Activated T-cell treated with anti-CD3 and anti-CD28 coated beads for 48 hours (primary cell): Measurements from ENCODE around the gene GRIA1.

Source experiments
- DNase-seq: peaks from one replicate; pipeline ENCODE4 v3.0.0-alpha.2; 2020; ENCODE audit warnings: low read depth

Gene GRIA1

DNA sequence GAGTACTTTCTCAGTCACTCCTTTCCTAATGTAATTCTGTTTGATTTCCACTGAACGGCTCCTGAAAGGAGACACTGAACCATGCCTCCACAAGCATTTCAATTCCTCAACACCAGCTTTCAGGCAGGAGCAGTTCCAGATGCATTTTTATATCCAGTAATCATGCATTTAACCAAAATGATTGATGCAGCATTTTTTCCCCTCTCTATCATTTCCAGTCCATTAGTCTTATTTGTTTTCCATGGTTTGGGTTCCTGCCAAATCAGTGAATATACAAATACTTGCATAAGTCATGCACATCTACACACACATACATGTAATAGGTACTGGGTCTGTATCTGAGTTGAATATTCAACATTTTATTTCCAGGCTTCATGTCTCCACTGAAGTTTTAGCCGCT is 122.7 kb downstream of the GRIA1 start:
- no peak for DNase-seq

DNA sequence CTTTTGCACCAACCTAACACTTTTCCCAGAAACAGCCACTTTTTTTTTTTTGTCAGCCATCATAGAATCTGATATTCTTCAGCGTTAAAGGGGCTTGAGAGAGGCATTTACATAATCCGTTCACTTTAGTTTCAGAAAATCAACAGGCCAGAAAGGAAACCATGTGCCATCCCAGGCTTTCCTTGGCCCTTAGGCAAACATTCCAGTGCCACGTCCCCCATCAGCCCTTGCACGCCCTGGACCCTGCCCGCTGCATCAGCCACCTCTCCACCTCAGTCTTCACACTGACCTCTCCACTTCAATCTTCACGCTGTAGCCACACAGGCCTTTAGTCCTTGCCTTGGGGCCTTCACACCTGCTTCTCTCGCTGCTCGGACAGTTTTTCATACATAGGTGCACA is 123.2 kb downstream of the GRIA1 start:
- DNase-seq = no peak

DNA sequence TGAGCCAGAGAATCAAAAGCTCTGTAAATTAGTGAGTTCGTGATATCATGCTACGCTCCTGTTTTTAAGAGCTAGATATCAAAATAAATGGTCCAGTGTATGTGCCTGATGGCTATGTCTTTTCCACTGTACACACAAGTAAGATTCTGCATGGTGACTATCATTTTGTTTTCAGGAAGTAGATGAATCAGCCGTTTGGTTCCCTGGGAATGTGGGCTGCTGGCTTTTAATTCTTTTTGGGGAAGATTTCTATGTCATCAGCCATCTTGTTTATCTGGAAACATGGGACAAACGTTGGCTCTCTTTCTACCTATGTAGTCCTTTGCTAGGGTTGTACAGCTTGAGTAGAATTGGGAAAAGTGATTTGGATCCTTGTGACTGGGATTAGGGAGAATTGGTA is 126.7 kb downstream of the GRIA1 start:
- DNase-seq = no peak

DNA sequence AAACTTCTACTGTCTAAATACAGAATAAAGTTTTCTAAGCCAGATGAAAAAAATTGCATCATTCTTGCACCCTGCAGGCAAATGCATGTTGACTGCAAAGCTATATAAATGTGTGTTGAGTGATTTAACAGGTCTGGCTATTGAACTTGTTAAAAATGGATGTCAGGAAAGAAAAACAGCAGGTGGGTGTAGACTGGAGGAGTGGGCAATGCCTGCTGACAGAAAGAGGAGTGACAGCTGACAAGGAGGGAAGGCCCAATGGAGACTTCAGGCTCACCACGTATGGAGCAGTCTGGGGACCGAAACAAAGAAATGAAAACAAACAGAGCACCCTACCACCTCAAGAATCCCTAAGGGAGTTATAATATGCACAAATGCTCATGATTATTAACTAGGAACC is 127.8 kb downstream of the GRIA1 start:
- DNase-seq = no peak

DNA sequence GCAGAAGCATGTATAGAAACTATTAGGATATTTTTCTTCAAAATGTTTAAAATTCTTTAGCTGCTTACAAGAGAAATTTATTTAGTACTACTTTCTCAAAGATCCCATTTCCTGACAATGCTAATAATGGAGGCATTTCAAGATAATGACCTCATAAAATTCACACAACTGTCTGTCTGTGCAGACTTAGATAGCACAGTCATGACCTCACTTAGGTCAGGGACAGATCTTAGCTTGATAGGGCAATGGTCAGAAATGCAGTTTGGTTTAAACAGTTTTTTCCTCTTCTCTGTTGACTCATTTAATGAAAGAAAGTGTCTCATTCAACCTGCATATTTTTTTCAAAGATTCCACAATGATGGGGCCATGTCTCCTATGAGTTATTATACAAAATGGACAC is 128.4 kb downstream of the GRIA1 start:
- DNase-seq = no peak

DNA sequence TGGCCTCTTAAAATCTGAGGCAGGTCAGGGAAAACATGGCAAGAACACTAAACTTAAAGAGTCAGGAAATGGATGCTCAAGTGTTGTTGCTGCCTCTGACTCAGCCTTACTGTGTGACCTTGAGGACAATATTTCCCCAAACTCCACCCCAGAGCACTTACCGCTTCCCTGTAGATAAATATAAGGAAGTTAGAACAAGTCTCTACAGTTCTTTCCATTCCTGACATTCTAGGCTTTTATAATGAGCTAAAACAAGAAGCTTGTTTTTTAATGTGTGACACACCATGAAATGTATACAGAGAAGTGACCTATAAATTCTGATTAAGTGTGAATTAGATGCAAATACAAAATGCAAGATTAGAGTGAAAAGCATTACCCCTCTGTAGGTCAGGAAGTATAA is 129.3 kb downstream of the GRIA1 start:
- DNase-seq = no peak

DNA sequence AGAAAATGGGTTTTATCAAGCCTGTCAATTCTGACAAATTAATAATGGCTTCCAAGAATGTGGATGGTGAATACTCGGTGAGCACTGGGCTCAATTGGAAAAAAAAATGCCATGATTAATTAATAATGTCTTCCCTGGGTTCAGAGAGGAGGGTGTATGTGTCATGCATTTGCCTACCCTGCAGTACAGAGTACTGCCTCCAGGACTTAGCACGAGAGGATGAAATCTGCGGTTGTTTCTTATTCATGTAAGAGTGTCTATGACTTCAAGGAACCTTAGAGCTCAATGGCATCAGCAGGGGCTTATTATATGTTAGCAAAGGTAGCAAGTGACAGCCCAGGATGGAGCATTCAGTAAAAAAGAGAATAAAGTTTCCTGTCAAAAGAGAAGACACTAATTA is 132.7 kb downstream of the GRIA1 start:
- no peak for DNase-seq

DNA sequence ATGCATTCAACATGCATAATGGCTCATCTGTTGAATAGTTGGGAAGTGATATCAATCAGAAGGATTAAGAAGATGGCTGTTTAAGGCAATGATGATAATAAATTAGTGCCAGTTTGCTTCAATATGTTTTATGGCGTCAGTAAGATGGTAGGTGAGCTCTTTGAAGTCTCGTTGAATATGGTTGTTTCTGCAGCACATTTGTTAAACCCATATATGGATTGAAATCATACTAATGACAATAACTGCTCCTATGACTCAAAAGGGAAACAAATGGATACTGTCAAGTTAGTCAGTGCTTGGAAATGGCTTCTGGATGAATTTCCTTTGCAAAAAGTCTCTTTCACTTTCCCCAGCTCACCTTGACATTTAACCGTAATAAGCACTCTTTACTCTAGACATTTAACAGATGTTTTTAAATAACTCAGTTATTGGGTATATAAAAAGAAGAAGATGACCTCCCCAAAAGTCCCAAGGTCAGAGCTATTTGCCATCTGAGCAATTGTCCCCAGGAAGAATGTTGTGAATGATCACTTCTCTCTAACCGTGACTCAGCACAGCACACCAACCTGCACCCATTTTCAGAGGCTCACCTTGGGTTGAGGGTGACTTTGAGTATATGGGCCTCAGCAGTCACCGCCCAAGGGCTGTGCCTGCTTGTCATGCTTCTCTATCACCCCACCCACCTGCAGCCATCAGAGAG is 133.4 kb downstream of the GRIA1 start:
- no peak for DNase-seq

DNA sequence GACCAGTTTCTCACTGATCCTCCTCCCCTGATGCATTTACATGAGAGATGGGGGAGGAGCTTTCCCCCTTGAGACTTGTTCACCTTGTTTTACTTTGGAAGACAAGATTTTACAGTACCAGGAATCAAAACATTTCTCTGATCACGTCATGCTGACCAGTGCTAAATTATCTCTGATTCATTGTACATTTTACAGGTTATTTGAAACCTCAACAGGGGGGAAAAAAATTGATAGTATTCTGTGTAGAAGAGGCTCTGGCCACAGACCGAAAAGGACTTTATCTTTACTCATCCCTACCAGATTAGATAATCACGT is 133.9 kb downstream of the GRIA1 start:
- no peak for DNase-seq

DNA sequence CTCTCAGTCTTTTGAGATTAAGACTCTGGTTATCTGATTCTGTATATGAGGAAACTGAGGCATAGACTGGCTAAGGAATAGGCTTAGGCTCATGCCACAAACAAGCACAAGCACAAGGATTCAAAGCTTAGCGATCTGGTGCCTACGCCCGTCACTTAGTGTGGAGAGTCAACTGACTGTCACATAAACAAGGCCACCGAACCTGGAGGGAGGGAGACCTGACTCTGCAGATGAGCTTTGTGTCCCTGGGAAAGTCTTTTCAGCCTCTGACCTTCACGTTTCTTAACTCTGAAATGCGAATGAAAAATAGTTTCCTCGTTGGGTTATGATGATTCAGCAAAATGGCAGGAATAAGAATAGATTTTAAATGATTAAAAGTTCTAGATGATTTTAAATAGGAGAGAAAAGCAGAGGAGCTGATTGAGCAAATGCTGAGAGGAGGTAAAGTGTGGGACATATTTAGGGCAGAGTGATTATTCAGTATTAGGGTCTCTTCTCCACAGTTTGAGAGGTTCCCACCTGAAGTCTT is 135.4 kb downstream of the GRIA1 start:
- no peak for DNase-seq

DNA sequence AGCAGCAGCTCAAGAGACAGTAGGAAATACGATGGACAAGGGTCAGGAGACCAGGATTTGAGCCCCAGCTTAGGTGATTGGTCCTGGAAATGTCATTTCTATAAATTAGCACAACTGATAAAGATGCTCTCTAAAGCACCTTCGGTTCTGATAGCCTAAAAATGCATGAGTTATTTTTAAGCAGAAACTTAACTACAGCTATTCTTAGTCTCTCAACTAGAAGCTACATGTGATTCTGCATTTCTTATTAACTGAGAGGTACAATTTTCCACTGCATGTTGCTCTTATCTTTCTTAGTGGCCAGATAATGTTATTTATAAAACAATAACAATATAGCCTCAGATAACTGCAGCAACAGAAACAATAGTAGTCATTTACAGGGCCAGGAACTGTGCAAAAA is 136.4 kb downstream of the GRIA1 start:
- no peak for DNase-seq

DNA sequence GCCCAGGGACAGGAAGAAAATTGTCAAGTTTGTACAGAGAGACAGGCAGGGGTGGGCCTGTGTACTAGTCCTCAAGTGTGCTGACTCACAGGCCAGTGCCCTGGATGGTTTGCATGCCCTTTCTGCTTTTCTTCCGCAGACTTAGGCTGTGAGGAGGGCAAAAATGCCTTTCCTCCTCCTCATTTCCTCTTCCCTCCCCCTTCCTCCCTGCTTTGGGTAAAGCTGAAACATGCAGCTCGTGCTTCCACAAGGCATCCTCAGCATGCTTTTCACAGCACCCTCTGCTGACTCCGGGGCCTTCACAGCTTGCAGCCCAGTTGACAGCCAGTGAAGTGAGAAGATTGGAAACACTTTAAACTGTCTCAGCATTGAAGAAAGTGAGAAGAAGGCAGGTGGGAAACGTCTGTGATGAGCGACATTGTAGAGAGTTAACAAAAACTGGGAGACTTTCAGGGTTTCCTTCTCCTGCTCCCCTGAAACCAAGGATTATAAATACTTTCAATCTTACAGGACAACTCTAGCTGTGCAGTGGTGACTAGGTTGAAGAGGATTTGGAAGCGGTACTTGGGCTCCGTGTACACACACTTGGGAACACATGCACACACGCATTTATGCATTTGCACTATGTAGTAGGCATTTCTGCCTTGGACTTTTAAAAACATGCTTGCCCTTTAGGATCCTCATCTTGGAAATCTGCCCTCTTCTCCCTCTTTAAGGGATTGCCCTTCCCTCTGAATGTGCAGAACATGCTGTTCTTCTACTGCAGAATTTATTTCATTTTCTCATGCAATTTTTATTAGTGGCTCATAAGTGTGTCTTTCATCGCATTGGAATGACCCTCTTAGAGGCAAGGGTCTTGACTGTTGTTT is 138.8 kb downstream of the GRIA1 start:
- DNase-seq = no peak

DNA sequence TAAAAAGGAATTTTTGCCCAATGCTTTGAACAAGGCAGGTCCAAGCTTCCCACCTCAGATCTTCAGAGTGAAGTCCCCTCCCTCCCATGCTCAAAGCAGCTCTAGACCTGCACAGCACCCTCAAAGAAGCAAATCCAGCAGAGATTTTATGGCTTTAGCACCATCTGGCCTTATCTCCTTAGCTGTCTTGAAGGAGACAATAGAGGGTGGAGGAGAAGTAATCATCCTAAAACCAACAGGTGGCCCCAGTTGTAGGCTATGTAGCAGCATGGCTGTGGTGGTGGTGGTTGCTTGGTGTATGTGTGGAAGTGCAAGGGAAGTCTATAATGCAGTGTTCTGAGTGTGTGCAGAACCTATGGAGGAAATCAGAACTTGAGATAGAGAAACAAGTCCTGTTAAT is 140.1 kb downstream of the GRIA1 start:
- DNase-seq = no peak

DNA sequence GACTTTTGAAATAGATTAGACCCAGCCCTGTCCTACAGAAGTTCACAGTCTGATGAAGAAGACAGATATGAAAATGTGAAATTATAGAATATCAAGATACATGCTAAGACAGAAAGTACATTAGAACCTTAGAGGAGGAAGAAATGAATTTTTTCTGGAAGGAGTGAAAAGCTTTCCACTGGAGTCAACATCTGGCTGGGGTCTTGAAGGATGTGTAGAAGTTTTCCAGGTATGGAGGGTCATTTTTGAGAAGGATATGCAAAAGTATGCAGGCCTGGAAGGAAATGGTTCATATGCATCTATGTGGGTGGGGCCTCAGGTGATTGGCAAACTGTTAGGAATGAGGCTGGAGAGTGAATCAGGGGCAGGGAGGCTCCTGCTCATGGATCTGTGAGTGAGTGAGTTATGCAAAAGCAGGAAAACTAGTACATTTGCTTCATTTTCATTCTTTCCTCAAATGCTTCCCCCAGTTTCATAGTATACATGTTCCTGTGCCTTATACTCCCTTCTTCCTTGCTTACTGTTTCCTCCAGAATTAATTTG is 142.3 kb downstream of the GRIA1 start:
- DNase-seq = no peak

DNA sequence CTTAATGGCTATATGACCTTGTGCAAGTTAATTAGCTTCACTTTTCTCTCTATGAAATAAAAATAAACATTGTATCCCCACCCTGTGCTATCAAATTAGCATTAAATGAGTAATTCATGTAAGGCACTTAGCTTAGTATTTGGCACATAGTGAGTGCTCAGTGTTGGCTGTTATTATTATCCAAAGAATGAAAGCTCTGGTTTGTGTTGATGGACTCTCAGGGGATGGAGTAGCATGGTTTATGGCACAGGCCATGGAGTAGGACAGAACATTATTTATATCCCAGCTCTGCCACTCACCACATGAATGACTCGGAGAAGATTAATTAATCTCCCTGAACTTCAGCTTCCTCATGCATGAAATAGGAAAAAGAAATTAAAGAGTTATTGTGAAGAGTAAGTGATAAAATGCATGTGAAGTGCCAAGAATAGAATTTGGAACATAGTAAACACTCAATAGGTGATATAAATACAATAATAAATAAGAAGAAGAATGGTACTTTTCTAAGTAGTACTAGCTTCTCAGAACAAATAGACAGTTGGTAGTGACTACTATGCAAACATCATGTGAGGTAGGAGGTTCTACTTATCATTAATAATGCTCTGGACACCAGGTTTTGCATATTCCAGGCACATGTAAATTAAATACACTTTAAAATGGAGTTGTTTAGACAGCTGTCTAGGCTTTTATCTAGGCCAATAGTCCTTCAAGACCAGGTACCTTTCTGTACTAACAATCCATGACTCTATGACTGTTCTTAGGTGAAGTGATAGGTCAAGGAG is 146.4 kb downstream of the GRIA1 start:
- DNase-seq = no peak

DNA sequence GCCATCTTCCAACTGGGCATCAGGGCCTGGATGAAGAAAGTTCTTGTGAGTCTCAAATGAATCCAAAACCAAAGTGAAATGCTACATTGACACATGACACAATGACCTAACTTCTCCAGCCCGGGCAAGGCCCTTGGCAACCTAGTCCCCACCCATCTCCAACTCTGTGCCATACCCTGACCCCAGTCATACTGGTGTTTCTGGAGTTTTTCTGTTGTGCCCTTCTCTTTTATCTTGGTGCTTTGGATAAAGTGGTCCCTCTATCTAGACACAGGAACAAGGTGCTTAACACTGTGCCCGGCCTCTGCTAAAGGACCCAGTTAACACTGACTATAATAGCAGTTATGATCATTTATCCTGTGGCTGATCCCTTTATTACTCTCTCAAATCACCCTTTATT is 149.8 kb downstream of the GRIA1 start:
- no peak for DNase-seq

DNA sequence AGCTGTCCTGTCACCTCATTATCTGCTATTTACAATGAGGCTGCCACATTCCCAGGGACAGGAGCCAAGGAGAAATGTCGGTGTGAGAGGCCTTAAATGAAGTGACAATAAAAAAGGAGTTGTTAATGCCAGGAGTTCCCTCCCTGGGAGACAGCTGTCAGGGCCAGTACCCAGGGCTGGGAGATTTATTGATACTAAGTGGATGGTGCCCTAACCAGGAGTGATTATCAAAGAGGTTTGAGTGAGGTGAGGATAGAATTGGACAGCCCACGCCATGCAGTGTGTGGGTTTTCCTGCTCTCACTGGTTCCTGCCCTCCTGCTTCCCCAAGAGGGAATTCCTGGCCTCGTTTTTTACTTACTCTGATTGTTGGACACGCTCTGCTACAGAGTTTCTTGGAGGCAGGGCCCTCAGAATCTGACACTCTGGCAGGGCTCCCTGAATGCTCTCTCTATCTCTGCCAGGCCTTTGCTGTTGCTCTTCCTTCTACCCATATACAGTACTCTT is 150.8 kb downstream of the GRIA1 start:
- DNase-seq = no peak

DNA sequence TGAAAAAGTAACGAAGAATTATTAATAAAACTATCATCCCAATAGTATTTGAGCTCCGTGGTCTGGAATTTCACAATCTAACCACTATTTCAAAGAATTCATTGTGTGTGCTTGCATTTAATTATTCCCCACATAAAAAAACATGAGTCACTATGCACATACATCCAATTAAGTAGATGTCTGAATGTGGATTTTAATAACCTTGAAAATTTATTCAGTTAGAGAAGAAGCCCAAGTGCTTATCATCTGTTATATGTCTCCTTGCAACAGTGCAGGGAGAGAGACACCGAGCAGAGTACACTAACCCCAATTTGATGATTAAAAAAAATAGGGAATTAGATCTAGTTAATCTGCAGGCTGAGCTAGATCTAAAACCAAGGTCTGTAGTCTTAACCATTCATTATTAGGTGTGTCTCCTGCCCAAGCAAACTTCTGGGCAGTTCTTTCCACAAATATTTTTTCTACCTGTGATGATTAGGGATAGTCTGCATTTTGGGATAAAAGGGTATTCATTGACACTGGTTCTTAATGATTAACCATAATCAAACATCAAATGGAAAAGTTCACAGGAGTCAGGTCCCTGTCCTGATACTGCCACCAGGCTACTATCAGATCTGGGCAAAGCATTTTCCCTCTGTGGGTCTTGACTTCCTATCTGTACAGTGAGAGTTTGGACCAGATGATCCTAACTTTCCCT is 164.2 kb downstream of the GRIA1 start:
- DNase-seq = no peak

DNA sequence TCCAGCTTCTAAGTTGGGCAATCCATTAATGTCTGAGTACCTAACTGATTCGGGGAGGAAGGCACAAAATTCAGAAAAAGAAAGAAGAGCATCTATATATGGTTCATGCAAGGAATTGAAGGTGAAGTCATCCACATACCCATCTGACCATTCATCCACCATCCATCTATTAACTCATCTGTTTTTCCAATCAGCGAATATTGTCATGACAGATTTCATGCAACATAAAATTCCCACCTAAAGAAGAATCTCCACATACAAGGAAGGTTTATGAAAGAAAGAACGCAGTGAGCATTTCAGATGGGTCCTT is 164.7 kb downstream of the GRIA1 start:
- DNase-seq = no peak

DNA sequence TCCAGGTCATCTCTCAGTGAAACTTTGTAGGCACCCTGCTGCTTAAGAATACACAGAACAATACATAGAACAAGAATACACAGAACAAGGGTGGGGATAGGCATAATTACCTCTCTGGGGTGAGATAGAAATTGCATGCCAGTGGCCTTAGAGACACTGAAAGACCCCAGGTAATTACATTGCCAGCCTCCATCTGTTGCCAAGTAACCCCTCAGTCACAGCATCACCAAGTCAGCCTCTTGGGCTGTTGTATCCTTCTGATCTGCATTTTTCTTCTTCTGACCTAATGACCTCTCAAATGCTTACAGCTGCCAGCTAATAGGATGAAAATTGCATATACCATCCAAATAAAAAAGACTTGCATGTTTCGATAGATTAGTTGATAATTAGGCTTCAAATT is 167.7 kb downstream of the GRIA1 start:
- no peak for DNase-seq

DNA sequence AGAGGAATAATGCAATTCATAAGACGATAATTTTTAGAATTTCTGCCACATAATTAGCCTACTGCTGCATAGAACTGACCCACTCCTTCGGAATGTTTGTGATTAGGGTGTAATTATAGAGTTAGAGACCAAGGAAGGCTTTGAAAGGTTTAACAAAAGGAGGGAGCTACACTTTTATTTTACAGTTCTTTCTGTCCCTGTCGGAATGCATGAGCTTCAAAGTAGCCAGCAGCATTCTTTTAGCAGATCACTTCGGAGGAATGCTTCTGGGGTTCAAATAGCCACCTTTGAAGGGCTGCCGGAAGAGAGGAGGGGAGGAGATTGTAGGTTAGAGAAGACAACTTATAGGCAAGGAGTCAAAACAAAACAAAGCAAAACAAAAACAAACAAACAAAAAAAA is 168.1 kb downstream of the GRIA1 start:
- no peak for DNase-seq
